ENCODE data around the gene BRD1.
"Not testable (repeated sequence)": the region's sequence is repeated elsewhere in the genome, so short reads cannot be mapped to it uniquely, and the experiment has no call there.

BRD1 gene

GRCh38 chr22:49852898-49853894 is 25.5 kb upstream of the BRD1 start, which contains the start of gene ZBED4:
ZBED4 (plus strand) TSS chr22:49853844; CDS start chr22:49883663, 29,819 bp downstream.
- DNase-seq = peak; percentile 94

- not testable (repeated sequence) for DNase-seq
Observed at GRCh38 chr22:49852568-49852897, 24.9 kb upstream of the BRD1 start.

GRCh38 chr22:49850959-49851802 is 23.5 kb upstream of the BRD1 start:
- no peak for DNase-seq

- no peak for DNase-seq
Observed at GRCh38 chr22:49850021-49850911, 22.6 kb upstream of the BRD1 start.

DNA sequence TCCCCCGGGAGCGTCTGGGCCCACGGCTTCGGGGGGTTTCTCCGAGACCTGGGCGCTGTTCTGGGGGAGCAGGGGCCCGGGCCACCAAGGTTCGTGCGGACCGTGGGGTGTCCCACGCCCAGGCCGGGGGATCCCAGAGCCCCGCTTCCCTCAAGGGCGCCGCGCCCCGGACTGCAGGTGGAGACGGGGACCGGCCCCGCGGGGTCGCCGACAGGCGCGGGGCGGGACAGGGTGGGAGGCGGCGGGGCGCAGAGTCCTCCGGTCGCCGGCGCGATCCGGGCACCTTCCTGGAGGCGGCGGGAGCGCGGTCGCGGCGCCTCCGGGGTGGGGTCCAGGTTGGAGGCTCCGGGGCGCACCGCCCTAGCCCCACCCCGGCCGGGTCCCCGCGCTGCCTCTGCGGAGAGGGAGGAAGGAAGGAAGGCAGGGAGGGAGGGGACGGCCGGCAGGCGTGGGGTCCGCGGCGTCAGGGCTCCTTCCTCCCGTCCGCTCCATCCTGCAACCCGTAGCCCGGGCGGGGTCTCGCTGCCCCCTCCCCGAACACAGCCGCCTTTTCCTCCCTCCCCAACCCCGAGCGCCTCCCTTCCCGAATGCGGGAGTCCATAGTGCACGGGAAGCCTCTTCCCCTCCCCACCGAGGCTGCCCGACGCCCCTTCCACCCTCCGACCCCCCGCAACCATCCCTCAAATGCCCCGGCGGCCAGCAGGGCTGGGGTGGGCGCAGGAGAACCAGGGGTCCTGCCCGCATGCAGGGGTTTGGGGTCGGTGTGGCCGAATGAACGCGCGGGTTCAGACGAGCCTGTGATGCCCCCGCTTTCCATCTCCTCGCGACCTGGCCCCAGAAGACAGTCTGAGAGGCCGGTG is 21.7 kb upstream of the BRD1 start:
- DNase-seq = no peak

GRCh38 chr22:49848690-49849160 is 21.1 kb upstream of the BRD1 start:
- no peak for DNase-seq

DNA sequence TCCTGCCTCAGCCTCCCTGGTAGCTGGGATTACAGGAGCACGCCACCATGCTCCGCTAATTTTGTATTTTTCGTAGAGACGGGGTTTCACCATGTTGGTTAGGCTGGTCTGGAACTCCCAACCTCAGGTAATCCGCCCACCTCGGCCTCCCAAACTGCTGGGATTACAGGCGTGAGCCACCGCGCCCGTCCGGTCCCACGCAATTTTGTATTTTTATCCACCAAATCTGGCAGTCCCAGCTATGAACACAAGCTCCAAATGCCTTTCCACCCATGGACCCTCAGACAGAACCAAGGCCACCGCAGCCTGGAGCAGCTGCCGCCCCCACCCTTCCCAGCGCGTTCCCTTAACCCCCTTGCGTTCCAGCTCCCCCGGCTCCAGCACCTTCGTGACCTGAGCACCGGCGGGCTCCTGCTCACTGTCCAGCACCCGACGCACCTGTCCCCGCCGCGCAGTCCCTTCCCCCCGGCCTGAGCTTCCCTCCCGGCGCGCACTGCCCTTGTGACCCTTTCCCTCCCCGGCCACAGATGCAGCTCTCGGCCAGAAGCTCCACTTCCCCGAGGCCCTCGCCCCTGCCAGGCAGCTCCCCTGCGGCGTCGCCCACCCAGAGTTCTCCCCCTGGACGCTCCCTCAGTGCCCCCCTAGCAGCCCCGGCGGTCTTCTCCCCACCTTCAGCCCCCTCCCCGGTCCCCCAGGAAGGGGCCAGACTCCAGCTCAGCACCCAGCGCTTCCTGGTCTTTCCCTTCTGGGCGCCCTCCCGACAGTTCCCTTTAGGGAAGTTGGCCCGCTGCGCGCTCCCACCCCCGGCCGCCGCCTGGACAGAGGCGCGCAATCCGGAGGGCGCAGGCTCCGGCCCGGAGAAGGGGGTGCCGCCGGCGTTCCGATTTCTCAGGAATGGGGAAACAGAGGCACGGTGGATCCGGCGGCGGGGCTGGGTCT is 20.3 kb upstream of the BRD1 start:
- DNase-seq = no peak

DNA sequence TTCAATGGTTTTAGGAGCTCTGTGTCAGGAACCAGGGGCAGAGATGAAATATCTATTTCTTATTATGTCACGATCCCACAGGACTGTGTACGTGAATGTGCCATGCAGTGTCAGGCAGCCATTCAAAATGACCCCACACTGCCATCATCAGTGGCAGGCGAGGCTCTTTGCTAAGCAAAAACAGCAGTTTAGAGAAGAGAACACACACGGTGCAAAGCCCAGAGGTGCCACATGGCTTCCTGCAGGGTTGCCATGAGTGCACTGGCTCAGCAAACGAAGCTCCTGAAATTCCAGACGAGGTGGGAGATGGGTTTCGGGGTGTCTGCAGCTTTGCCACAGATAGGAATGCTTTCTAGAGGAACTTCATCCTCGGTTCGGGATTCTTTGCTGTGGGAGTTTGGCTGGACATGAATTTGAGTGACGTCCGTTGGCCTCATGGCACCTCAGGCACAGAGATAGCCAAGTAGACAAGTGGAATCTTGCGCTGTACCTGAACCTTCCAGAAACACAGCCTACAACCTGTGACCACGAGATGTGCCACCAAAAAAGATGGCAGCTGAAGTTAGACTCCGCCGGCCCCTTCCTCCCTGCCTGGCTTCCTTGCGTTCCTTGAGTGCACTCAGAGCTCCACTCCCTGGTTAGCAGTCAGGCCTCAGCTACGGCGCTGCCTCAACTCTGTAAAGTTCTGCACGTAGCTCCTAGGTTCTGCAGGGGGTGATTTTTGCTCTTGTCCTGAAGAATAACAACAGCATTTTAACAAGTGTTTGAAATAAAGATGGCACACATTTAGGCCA is 18.2 kb upstream of the BRD1 start:
- DNase-seq = no peak

- no peak for DNase-seq
Observed at GRCh38 chr22:49845241-49845640, 17.6 kb upstream of the BRD1 start.

DNA sequence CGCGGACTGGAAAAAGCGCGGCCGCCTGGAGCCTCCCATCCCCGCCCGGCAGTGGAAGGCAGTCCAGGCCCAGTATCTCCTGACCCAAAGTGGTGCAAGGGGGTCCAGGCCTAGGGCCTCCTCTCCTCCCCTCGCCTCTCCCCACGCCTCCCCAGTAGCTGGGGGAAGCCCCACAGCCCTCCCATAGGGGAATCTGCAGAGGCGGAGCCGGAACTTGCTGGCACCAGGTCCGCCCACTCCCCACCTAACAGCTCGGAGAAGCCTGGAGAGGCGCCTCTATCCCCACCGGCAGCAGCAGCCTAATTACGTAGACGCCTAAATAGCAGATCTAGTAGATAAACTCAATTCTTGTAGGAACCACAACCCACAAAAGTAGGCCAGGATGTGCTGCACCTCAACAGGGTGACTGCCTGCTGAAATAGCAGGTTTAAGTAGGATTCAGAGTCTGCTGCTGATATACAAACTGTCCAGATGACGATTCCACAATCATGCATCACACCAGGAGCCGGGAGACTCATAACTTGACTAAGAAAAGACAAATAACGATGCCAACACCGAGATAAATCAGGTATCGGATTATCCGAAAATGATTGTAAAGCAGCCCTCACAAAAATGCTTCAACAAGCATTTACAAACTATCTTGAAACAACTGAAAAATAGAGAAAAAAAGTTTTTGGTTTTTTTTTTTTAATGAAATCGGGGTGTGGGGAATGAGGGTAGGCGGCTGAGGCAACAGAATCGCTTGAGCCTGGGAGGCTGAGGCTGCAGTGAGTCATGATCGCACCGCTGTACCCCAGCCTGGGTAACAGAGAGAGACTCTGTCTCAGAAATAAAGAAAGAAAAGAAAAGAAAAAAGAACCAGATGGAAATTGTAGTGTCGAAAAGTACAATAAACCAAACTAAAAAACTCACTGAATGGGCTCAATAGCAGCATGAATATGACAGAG is 11.4 kb upstream of the BRD1 start:
- DNase-seq = no peak

DNA sequence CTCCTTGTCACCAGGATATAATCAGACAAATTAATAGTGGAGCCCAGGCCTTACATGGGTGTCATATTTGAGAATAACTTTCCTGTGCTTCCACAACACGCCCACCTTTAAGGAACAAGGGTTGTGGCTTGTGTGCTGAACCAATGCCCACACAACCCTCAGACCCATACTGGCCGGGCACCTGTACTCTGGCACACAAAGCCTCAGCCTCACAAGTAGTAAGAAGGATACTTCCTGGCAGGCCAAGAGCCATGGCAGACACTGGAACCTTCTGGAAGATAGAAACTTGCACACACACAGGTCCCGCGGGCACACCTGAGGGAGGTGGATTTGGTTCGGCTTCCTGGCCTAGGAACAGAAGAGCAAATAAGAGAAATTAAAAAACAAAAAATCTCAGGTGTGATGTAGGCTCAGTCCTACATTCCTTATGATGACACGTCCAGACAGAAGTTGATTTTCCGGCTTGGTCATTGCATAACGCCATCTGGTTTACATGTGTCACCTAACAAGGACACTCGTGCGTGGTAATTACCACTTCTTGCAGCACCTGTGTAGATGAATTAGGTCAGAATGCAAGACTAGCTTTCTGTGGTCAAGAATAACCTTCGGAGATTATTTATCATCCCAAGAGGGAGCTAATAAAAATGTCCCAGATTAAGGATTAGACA is 5.8 kb upstream of the BRD1 start:
- DNase-seq = no peak

GRCh38 chr22:49829044-49829853 is 1.6 kb upstream of the BRD1 start:
- no peak for DNase-seq

DNA sequence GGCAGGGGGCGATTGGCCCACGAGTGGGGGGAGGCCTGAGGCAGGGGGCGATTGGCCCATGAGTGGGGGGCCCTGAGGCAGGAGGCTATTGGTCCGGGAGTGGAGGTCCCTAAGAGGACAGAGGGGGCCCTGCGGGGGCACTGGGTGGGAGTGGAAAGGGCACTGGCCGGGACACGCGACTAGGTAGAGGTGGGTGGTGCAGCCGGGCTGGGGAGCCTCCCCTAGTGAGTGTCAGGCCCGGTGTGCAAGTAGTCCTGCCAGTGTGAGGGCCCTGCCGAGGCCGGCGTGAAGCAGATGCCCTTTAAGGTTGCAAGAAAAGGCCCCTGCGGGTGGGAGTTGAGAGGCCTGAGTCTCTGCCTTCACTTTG is 909 bp upstream of the BRD1 start:
- no peak for DNase-seq

GRCh38 chr22:49827271-49827852 is 311 bp downstream of the BRD1 start:
- no peak for DNase-seq

GRCh38 chr22:49826603-49827270 is 936 bp downstream of the BRD1 start:
- DNase-seq = no peak

All from NK-92 treated with Interleukin-12 subunit alpha and Interleukin-12 subunit beta, amount 100 ng/mL, for 24 hours (cell line).